CD4-positive, alpha-beta T cell treated with Interferon alpha-2 for 1 hour (primary cell): ENCODE results near the gene ANGPTL1.

Source experiments
- DNase-seq, 2 donors: peaks; one replicate each; pipeline ENCODE4 v3.0.0-alpha.2; 2020 to 2022

ANGPTL1 gene

GRCh38 chr1:178870944-178871343 lies at the start of gene ANGPTL1:
Gene ANGPTL1 (minus strand): TSS chr1:178871077. CDS start chr1:178865776, 5,301 bp downstream.
- DNase-seq = no peak

GRCh38 chr1:178919581-178919980 lies 48.7 kb upstream of the ANGPTL1 start:
- no peak for DNase-seq

GRCh38 chr1:178918955-178919354 lies 48.1 kb upstream of the ANGPTL1 start:
- DNase-seq = no peak

GRCh38 chr1:178918308-178918707 lies 47.4 kb upstream of the ANGPTL1 start:
- no peak for DNase-seq

- DNase-seq = no peak
Observed at GRCh38 chr1:178916448-178917174, 45.7 kb upstream of the ANGPTL1 start.

- DNase-seq = no peak
Observed at GRCh38 chr1:178912597-178912996, 41.7 kb upstream of the ANGPTL1 start.

GRCh38 chr1:178910023-178910422 lies 39.1 kb upstream of the ANGPTL1 start:
- DNase-seq = no peak

GRCh38 chr1:178908358-178908757 lies 37.5 kb upstream of the ANGPTL1 start:
- DNase-seq = no peak

- no peak for DNase-seq
Observed at GRCh38 chr1:178901482-178902125, 30.7 kb upstream of the ANGPTL1 start.

- DNase-seq = no peak
Observed at GRCh38 chr1:178899402-178899801, 28.5 kb upstream of the ANGPTL1 start.

GRCh38 chr1:178898401-178898800 lies 27.5 kb upstream of the ANGPTL1 start:
- DNase-seq = no peak

GRCh38 chr1:178895928-178896327 lies 25.1 kb upstream of the ANGPTL1 start:
- DNase-seq = no peak

GRCh38 chr1:178886551-178886950 lies 15.7 kb upstream of the ANGPTL1 start:
- no peak for DNase-seq

GRCh38 chr1:178885869-178886268 lies 15.0 kb upstream of the ANGPTL1 start:
- no peak for DNase-seq

- DNase-seq = no peak
Observed at GRCh38 chr1:178881950-178882349, 11.1 kb upstream of the ANGPTL1 start.

GRCh38 chr1:178877896-178878295 lies 7.0 kb upstream of the ANGPTL1 start:
- DNase-seq = no peak

- DNase-seq = no peak
Observed at GRCh38 chr1:178875936-178876335, 5.1 kb upstream of the ANGPTL1 start.

GRCh38 chr1:178874966-178875365 lies 4.1 kb upstream of the ANGPTL1 start:
- no peak for DNase-seq

- no peak for DNase-seq
Observed at GRCh38 chr1:178871551-178872320, 859 bp upstream of the ANGPTL1 start.

GRCh38 chr1:178870221-178870620 lies 656 bp downstream of the ANGPTL1 start:
- no peak for DNase-seq

- DNase-seq = no peak
Observed at GRCh38 chr1:178869119-178869697, 1.7 kb downstream of the ANGPTL1 start.

- DNase-seq = no peak
Observed at GRCh38 chr1:178868706-178869105, 2.2 kb downstream of the ANGPTL1 start.

GRCh38 chr1:178867670-178868069 lies 3.2 kb downstream of the ANGPTL1 start:
- no peak for DNase-seq
